ENCODE data around the gene FER1L5.

- TF ChIP-seq EZH2 (IDR thresholded peaks at IDR 0.05; ENCODE audit: borderline replicate concordance, insufficient read depth, low read depth, low read length, poor library complexity, severe bottlenecking) (no peak), CTCF (IDR thresholded peaks at IDR 0.05) (no peak)
Measured at GRCh38 chr2:96601382-96602292, 40.9 kb upstream of the FER1L5 start.
